Omental fat pad (tissue), 4 donors: ENCODE data around the gene CCDC106. TPM values are rescaled to one million over a fixed set of nuclear protein-coding genes. Genes with fewer than 3 reads are reported as not detected.

Source experiments
- ATAC-seq: fragments of 150-250 bp; one replicate; pipeline ENCODE4 v1.9.1; 2016; ENCODE audit warnings: mild to moderate bottlenecking, moderate library complexity; ENCODE audit not compliant: low FRiP score
- DNase-seq: peaks from one replicate; pipeline ENCODE4 v3.0.0-alpha.2; 2019; ENCODE audit warnings: low spot score
- CTCF ChIP-seq, 3 donors: fragments of 450-650 bp; IDR thresholded peaks; one replicate each; pipeline ENCODE4 v1.5.1; 2016 to 2017; ENCODE audit warnings: antibody characterized with exemption in 3 of 3, mild to moderate bottlenecking in 3 of 3, moderate library complexity in 2 of 3
- total RNA-seq, 4 donors: library from RNA; depleted of rRNA; stranded (reverse); fragments of >200 nt; gene quantifications; one replicate each; pipeline ENCODE4 v1.1.0, GENCODE V29; 2016

CCDC106 gene
- total RNA-seq, 4 donors from 2014 or later = 9.8 to 15.2 (median 11.0) TPM

DNA sequence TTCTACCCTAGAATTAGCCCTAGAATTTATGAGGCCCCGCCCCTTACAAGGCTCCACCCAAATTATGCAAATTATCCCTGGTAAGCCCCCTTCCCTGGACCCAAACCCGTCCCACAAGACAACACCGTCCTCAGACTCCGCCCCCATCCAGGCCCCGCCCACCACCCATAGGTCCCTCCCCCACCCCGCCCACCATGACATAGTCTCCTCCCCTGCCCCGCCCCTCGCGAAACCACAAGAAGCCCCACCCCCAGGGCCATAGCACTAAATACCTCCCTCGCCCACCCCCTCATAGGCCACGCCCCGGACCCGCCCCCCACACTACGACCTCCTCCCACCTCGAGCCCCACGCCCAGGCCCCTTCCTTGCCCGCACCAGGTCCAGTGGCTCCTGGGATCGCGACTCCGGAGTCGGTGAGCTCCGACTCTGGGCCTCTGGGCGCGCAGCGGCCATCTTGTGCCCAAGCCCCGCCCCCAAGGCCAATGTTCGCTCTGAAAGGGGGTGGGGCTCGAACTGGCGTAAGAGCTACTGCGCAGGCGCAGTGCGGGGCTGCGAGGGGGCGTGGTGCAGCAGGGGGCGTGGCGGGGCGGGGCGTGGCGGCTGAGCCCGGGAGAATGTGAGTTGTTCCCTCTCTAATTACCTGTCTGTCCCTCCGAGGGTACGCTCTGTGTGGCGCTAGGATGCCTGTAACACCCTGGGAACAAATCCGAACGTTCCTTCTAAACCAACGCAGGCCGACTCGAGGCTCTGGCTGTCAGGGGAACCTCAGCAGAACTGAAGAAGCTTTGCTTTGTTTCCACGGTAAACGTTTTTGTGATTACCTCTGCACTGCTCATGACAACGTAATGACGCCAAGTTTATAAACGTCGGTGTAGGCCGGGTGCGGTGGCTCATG is 23.7 kb upstream of the CCDC106 start, which contains the start of gene ZNF784:
ZNF784 (minus strand) TSS at position 458 of the 895 bp plus-strand sequence; CDS start at position 453, 5 bp downstream.
- TF ChIP-seq CTCF (IDR thresholded peaks at IDR 0.05) = no peak
- DNase-seq = peak; percentile 93
- ATAC-seq = peak; percentile 85

- TF ChIP-seq CTCF (IDR thresholded peaks at IDR 0.05) = no peak
- ATAC-seq (no peak), DNase-seq (no peak)
Measured at GRCh38 chr19:55625004-55625326, 23.0 kb upstream of the CCDC106 start.

GRCh38 chr19:55626350-55626749 is 21.7 kb upstream of the CCDC106 start:
- TF ChIP-seq CTCF (IDR thresholded peaks at IDR 0.05) = no peak
- no peak for ATAC-seq
- DNase-seq = no peak

GRCh38 chr19:55632463-55632834 is 15.6 kb upstream of the CCDC106 start:
- peak; percentile 100 for DNase-seq
- ATAC-seq = peak; percentile 61
- peak in 2 of 3 donors; percentile 53 to 55 for TF ChIP-seq CTCF (IDR thresholded peaks at IDR 0.05)

DNA sequence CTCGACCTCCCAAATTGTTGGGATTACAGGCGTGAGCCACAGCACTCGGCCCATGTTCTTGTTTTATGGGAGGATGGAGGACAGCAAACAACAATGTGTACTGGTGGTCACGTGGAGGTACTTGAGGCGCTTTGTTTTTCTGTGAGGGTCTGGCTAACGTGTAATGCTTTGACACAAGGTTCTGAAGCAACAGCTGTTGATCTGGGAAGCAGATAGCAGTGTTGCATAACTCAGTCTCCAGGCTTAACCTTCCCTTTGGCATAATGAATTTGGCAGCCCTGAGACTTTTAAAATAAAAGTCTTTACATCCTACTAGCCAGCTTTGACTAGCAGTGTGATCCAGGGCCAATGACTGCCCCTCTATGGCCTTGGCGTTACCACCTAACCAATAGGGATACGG is 14.2 kb upstream of the CCDC106 start:
- no peak for ATAC-seq
- DNase-seq = no peak
- TF ChIP-seq CTCF (IDR thresholded peaks at IDR 0.05) = no peak

DNA sequence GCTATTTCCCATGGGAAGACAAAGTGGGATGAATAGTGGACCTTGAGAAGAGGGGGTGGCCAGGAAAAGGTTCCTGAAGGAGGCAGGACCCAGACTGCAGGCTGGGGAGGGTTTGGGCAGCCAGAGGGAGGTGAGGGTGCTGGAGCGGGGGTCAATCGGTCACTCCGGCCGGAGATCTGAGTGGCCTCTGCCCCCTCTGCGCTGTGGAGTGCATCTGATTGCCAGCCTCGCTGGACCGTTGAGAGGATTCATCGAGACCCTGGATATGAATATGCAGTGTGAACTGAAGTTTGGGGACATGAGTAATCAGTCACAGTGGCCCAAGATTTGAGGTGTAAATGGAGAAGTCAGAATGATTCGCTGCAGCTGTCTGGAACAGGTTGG is 12.7 kb upstream of the CCDC106 start:
- DNase-seq = no peak
- peak; percentile 5 for ATAC-seq
- no peak for TF ChIP-seq CTCF (IDR thresholded peaks at IDR 0.05)

- no peak for DNase-seq
- TF ChIP-seq CTCF (IDR thresholded peaks at IDR 0.05) = no peak
Measured at GRCh38 chr19:55635856-55636440, 12.1 kb upstream of the CCDC106 start.

More at GRCh38 chr19:55635856-55636440, 12.1 kb upstream of the CCDC106 start:
- ATAC-seq = no peak
